GM20431 (cell line): ENCODE measurements around the gene SBK2.
"Not testable (repeated sequence)": the region's sequence is repeated elsewhere in the genome, so short reads cannot be mapped to it uniquely, and the experiment has no call there.

Experiments
- in situ Hi-C: fragments of 300-500 bp; cut with MseI, MboI; formaldehyde crosslinking; loops from one replicate; pipeline ENCODE4 v1.15.0; 2020; ENCODE audit warnings: low sequenced_read_pairs; ENCODE audit not compliant: unreplicated experiment

Gene SBK2

GRCh38 chr19:55536366-55536765 is 567 bp downstream of the SBK2 start:
- in situ Hi-C loops: no loop called here

GRCh38 chr19:55535965-55536350 is 975 bp downstream of the SBK2 start:
- in situ Hi-C loops: no loop called here

- in situ Hi-C loops: no loop called here
Measured at GRCh38 chr19:55535173-55535964, 1.6 kb downstream of the SBK2 start.

- in situ Hi-C loops: not testable (repeated sequence)
Measured at GRCh38 chr19:55534280-55534679, 2.7 kb downstream of the SBK2 start.

- in situ Hi-C loops: no loop called here
Measured at GRCh38 chr19:55530996-55531395, 5.9 kb downstream of the SBK2 start.

GRCh38 chr19:55529636-55530234 is 7.2 kb downstream of the SBK2 start:
- in situ Hi-C loops: no loop called here

- in situ Hi-C loops: no loop called here
Measured at GRCh38 chr19:55528030-55528803, 8.7 kb downstream of the SBK2 start.

GRCh38 chr19:55527197-55528029 is 9.5 kb downstream of the SBK2 start:
- in situ Hi-C loops: no loop called here

GRCh38 chr19:55526216-55527196 is 10.4 kb downstream of the SBK2 start:
- in situ Hi-C loops: no loop called here

GRCh38 chr19:55525289-55526101 is 11.4 kb downstream of the SBK2 start:
- in situ Hi-C loops: no loop called here

- in situ Hi-C loops: no loop called here
Measured at GRCh38 chr19:55520691-55521292, 16.1 kb downstream of the SBK2 start.

- in situ Hi-C loops: loop anchor here (10.0 kb wide), 1 partner anchor 105 kb away; the partner anchor contains the start of gene ZNF784
Measured at GRCh38 chr19:55519451-55520311, 17.3 kb downstream of the SBK2 start.

- in situ Hi-C loops: loop anchor here (10.0 kb wide), 1 partner anchor 108 kb away; the partner anchor contains the start of gene ZNF784
Measured at GRCh38 chr19:55516878-55517620, 19.9 kb downstream of the SBK2 start.

- in situ Hi-C loops: no loop called here
Measured at GRCh38 chr19:55508120-55508519, 28.8 kb downstream of the SBK2 start.

- in situ Hi-C loops: no loop called here
Measured at GRCh38 chr19:55504981-55505380, 32.0 kb downstream of the SBK2 start.

GRCh38 chr19:55504252-55504603 is 32.7 kb downstream of the SBK2 start:
- in situ Hi-C loops: no loop called here
